T-helper 2 cell treated with Interferon-gamma antibody and Interleukin-4, amounts not matched to agents 5 μg/mL and 100 μg/mL, for 36 hours (primary cell): Measurements from ENCODE around the gene RPL7A.
"Not testable (repeated sequence)": the region's sequence is repeated elsewhere in the genome, so short reads cannot be mapped to it uniquely, and the experiment has no call there.

Experiments
- DNase-seq: peaks from one replicate; pipeline ENCODE4 v3.0.0; 2021; ENCODE audit warnings: low spot score
- H3K27ac Mint-ChIP-seq: one replicate; pipeline ENCODE4 v1.8.0; 2021; ENCODE audit warnings: mild to moderate bottlenecking, mixed read lengths
- H3K27me3 Mint-ChIP-seq: one replicate; pipeline ENCODE4 v1.8.0; 2021; ENCODE audit warnings: low read depth, mixed read lengths
- H3K36me3 Mint-ChIP-seq: one replicate; pipeline ENCODE4 v1.8.0; 2021; ENCODE audit warnings: low read depth, mixed read lengths
- H3K4me1 Mint-ChIP-seq: one replicate; pipeline ENCODE4 v1.8.0; 2021; ENCODE audit warnings: low read depth, mixed read lengths
- H3K4me3 Mint-ChIP-seq: one replicate; pipeline ENCODE4 v1.8.0; 2022; ENCODE audit warnings: mild to moderate bottlenecking, moderate library complexity, mixed read lengths
- H3K9me3 Mint-ChIP-seq: one replicate; pipeline ENCODE4 v1.8.0; 2021; ENCODE audit warnings: mixed read lengths

The RPL7A gene

DNA sequence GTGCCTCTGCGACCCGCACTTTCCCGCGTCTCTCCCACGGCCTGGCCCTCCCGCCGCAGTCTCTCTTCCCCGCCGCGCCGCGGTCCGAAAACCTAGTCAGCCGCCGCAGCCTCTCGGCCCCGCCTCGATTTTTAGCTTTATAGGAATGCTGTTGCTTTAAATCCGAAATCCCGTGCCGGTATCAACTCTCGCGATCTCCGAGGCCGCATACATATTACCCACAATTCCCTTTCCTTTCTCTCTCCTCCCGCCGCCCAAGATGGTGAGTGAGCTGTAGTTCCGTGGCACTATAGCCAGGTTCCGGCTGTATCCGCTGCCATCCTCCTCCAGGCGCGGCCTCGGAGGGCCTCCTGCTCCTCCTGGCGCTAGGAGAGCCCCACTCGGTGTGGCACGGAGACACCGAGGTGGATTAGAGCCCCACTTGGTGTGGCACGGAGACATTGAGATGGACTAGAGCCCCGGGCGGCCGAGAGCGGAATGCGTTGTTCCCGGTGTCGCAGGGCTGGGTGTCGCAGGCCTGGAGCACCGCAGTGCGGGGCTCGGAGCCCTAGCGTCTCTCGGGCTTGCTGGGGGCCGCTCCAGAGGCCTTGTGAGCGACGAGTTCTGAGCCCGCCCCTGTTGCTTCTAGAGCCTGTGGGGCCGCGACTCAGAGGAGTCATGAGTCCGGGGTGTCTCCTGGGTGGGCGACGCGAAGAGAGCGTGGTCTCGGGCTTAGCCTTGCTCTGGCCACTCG is at the start of gene RPL7A, which contains the start of gene MED22:
RPL7A (plus strand) TSS at position 234 of the 733 bp plus-strand sequence; CDS start at position 260, 26 bp downstream.
MED22 (minus strand) TSS at position 147 of the 733 bp plus-strand sequence. CDS start 1,469 bp downstream, outside the sequence.
- Mint-ChIP-seq H3K36me3 (peaks cover 56% of the 10 kb centered on the region), H3K4me1 (peaks cover 31% of the 10 kb centered on the region), H3K27ac (peak within 1 kb of the TSS; percentile 98), H3K4me3 (peak within 1 kb of the TSS; percentile 99), H3K27me3 (no peaks in the 10 kb centered on the region), H3K9me3 (no peaks in the 10 kb centered on the region)
- DNase-seq, result peak; percentile 92

DNA sequence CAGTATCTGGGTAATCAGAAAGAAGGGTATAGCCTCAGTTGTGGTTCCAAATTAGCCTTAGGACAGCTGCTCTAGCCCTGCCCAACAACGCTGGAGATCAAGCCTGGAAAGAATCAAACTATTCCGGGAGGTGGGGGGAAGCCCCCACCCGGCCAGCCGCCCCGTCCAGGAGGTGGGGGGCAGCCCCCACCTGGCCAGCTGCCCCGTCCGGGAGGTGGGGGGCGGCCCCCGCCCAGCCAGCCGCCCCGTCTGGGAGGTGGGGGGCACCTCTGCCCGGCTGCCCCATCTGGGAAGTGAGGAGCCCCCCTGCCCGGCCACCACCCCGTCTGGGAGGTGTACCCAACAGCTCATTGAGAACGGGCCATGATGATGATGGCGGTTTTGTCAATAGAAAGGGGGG is 48.0 kb upstream of the RPL7A start:
- H3K4me1 Mint-ChIP-seq, H3K36me3 Mint-ChIP-seq, H3K4me3 Mint-ChIP-seq, H3K27me3 Mint-ChIP-seq, DNase-seq, H3K9me3 Mint-ChIP-seq, H3K27ac Mint-ChIP-seq: not testable (repeated sequence)

DNA sequence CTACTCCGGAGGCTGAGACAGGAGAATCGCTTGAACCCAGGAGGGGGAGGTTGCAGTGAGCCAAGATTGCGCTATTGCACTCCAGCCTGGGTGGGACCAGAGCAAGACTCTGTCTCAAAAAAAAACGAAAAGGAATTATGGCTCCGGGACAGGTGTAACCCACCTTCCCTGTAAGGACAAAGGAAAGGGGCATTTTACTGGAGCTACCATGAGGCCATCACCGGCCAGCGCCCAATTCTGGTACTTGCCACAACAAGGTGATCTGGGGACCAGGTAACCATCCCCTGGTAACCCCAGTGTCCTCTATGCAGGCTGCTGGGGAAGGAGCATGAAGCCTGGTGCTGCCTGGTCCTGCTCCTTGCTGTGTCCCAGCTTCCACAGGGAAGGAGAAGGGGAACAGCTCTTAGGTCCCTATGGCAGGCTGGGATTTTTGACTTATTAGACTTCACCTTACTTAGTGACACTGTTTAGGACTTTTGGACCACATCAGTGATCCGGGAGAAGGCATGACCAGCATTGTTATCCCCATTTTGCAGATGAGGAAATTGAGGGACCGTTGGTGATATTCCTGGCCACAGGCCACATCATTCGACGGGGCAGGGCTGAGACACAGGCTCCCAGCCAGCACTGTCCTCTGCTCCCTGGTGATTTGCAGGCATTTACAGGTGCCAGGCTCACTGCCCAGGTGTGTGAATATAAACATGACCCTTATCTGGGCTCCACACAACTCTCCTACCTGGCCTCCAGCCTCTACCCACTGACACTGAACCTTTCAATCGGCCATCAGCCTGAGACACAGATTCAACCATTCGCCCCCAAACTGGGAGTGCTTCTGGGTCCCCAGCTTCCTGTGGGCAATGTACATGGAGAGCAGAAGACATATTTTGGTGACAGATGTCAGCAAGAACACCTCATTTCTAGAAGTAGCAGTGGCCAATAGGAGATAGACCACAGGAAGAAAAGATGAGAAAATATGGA is 46.5 kb upstream of the RPL7A start:
- no peaks in the 10 kb centered on the region for H3K4me1 Mint-ChIP-seq
- no peak for DNase-seq
- no peak overlapping the region for H3K4me3 Mint-ChIP-seq
- no peak overlapping the region for H3K27ac Mint-ChIP-seq
- H3K9me3 Mint-ChIP-seq, result no peaks in the 10 kb centered on the region
- peaks cover 5% of the 10 kb centered on the region for H3K27me3 Mint-ChIP-seq
- no peaks in the 10 kb centered on the region for H3K36me3 Mint-ChIP-seq

DNA sequence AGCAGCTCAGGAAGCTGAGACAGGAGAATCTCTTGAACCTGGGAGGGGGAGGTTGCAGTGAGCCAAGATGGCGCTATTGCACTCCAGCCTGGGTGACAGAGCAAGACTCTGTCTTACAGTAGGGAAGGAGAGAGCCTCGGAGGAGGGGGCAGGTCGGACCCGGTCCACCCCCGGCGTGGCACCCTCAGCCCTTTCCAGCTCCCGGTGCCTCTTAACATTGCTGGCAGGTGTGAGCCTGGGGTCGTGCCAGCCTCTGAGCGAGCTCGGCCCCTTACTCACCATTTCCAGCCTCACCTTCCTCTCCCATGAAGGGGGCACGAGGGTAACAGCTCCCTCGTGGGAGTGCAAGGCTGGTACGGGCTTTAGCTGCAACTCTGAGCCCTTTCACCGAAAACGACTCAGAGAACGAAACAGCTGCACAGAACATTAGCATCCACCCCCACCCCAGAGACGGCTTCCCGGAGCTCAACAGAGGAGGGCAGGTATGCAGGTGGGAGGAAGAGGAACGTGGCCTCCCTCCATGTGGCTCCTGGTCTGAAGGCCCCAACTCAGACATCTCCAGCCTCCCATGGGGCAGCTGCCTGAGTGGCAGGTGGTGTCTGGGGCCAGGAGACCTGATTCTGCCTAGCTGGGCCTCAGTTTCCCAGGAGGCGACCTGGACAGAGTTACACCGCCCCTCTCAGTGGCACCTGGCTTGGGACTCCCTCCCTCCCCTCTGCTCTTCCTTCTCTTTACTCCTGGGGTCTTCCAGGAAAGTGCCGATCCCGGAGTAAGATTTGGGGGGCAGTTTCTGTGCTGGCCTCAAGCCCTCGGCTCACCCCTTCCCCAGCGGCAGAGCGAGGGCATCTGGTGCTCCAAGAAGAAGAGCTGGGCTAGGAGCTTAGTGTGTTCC is 44.5 kb upstream of the RPL7A start:
- DNase-seq, result no peak
- Mint-ChIP-seq H3K4me1 (no peaks in the 10 kb centered on the region), H3K9me3 (no peaks in the 10 kb centered on the region), H3K36me3 (no peaks in the 10 kb centered on the region), H3K4me3 (no peak overlapping the region), H3K27ac (no peak overlapping the region), H3K27me3 (no peaks in the 10 kb centered on the region)

DNA sequence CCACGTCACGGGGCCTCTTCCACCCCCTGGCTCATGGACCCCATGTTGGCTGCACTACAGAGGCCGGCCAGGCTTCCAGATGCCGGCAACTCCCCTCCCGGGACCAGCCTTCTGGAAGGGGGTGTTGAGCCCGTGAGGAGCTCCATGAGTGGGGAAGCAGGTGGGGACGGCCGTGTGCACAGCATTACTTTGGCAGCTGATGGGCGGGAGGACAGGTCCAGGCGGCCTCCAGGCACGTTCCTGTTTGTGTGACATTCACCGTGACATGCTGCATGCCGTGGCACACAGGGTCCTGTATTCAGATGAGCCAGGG is 43.9 kb upstream of the RPL7A start:
- DNase-seq, result no peak
- no peaks in the 10 kb centered on the region for H3K27me3 Mint-ChIP-seq
- H3K27ac Mint-ChIP-seq, result no peak overlapping the region
- no peaks in the 10 kb centered on the region for H3K9me3 Mint-ChIP-seq
- H3K4me3 Mint-ChIP-seq, result no peak overlapping the region
- H3K36me3 Mint-ChIP-seq, result no peaks in the 10 kb centered on the region
- no peaks in the 10 kb centered on the region for H3K4me1 Mint-ChIP-seq

DNA sequence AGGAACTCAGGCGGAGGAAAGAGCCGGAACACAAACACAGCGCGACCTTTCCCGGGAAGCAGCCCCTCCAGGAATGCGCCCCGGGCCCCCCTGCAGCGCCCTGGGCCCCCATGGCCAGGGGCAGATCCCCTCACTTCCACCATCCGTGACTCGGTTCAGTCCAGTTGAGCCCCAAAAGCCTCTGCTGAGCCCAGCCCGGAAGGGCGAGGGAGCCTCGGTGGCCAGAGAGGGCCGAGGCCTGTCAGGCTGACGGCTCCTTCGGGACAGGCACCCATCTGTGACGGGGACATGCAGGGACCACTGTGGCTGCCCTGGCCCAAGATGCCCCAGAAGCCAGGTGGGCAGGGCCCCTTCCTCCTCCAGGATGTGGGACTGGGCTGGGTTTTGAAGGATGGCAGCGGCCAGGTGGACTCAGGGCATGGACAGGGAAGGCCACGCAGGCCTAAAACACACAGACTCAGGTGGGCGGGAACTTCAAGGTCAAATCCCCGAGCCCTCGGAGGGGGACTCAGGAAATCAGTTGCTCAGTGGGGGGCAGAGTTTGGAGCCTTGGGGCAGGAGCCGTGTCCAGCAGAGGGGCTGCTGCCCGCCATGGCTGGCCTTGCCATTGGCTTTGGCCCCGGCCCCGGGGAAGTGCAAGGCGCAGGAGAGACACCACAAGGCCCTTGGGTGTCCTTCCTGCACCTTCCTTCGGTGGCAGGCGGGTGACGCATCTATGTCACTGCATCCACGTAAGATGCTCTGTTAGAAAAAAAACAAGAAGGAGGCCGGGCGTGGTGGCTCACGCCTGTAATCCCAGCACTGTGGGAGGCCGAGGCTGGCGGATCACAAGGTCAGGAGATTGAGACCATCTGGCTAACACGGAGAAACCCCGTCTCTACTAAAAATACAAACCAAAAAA is 43.3 kb upstream of the RPL7A start:
- Mint-ChIP-seq H3K9me3 (no peaks in the 10 kb centered on the region), H3K36me3 (no peaks in the 10 kb centered on the region), H3K4me1 (no peaks in the 10 kb centered on the region), H3K27ac (no peak overlapping the region), H3K4me3 (no peak overlapping the region), H3K27me3 (no peaks in the 10 kb centered on the region)
- no peak for DNase-seq

DNA sequence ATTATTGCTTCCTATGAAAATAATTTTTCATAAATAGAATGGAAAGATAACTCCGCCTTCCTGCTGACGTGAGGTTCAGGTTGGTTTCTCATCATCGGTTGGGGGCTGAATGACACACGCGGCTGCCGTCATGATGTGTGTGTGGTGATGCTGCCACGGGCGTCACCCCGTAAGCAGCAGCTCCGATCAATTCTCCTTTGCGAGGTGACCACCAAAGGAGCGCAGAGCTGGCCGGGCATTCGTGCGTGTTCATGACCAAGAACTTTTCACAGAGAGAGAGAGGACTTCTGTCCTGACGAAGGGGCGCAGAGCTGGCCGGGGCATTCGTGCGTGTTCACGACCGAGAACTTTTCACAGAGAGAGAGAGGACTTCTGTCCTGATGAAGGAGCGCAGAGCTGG is 42.3 kb upstream of the RPL7A start:
- Mint-ChIP-seq H3K27ac (no peak overlapping the region), H3K9me3 (no peaks in the 10 kb centered on the region), H3K27me3 (no peaks in the 10 kb centered on the region), H3K36me3 (no peaks in the 10 kb centered on the region), H3K4me3 (no peak overlapping the region), H3K4me1 (no peaks in the 10 kb centered on the region)
- no peak for DNase-seq

DNA sequence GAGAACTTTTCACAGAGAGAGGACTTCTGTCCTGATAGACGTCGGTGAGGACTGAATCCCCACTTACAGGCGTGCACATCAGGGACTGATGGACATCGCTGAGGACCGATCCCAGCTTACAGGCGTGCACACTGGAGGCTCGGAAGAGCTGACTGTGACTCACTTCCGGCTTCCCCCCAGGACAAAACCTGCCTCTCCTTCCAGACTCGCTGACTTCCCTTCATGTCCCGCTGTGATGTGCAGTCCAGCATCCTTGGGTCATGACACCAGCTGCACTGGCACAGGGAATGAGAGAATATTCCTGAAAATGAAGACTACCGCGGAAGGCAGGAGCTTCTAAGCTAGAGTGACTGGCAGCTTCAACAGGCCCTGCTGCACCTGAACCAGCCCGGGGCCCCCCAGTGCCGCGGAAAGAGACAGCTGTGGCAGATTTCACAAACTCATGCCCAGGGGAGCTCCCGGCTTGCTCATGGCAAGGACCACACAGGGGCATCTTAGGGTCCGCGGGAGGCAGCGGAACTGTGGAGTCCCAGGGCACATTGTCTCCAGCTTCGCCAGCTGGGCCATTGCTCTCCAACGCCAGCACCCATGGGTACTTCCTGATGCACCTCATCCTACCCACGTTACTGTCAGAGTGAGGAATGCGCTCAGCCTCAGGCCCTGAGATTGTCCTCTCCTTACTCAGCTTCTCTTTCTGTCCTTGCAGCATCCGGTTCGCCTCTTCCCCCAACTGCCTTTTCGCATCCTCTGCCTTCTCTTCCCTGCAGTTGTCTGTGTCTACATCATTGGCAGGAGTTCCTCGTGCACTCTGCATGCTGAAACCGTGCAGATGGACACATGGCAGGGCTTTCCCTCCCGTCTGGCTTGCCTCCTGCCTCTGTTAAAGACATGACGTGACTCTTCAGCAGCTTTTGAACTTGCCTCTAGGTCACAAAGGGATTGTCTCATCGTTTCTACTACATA is 41.5 kb upstream of the RPL7A start:
- H3K9me3 Mint-ChIP-seq, result no peaks in the 10 kb centered on the region

DNA sequence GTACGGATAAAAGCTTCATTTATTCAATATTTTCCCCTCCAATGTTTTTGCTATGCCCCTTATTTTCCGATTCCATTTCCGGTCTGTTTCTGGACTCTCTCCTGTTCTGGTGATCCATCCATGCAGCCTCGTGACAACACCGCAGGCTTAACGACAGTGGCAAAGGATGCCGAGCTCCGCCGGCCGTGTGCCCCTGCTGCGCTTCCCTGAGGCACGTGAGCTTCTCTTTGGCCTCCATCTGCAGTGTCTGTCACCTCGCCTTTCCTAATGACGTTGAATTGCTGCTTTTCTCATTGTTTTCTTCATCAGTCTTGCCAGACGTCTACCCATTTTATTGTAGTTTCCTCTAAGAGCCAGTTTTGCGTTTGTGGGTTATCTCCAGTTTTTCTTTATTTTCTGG is 40.7 kb upstream of the RPL7A start:
- H3K4me3 Mint-ChIP-seq, result no peak overlapping the region
- no peaks in the 10 kb centered on the region for H3K4me1 Mint-ChIP-seq
- H3K9me3 Mint-ChIP-seq, result no peaks in the 10 kb centered on the region
- DNase-seq, result no peak
- H3K36me3 Mint-ChIP-seq, result no peaks in the 10 kb centered on the region
- no peak overlapping the region for H3K27ac Mint-ChIP-seq
- no peaks in the 10 kb centered on the region for H3K27me3 Mint-ChIP-seq

More for the DNA sequence above, 41.5 kb upstream of the RPL7A start:
- no peak for DNase-seq
- no peaks in the 10 kb centered on the region for H3K4me1 Mint-ChIP-seq
- no peak overlapping the region for H3K27ac Mint-ChIP-seq
- H3K27me3 Mint-ChIP-seq, result no peaks in the 10 kb centered on the region
- no peaks in the 10 kb centered on the region for H3K36me3 Mint-ChIP-seq
- no peak overlapping the region for H3K4me3 Mint-ChIP-seq

DNA sequence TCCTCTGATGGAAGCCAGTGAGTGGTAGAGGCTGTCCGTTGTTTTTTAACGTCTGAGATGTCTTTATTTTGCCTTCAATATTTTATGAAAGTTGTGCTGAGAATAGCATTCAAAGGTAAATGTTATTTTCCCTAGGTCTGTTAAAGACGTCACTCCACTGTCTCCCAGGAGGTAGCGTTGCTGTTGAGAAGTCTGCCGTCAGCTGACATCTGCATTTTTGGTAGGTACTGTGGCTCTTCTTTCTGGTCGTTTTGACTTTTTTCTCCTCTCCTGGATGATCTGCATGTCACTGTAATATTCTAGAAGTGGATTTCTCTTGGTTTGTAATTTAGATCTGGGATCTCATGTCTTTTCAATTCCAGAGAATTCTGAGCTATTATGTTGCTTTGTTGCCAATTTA is 38.4 kb upstream of the RPL7A start:
- DNase-seq, result no peak
- no peak overlapping the region for H3K4me3 Mint-ChIP-seq
- H3K36me3 Mint-ChIP-seq, result no peaks in the 10 kb centered on the region
- H3K4me1 Mint-ChIP-seq, result no peaks in the 10 kb centered on the region
- no peaks in the 10 kb centered on the region for H3K27me3 Mint-ChIP-seq
- no peaks in the 10 kb centered on the region for H3K9me3 Mint-ChIP-seq
- H3K27ac Mint-ChIP-seq, result no peak overlapping the region

DNA sequence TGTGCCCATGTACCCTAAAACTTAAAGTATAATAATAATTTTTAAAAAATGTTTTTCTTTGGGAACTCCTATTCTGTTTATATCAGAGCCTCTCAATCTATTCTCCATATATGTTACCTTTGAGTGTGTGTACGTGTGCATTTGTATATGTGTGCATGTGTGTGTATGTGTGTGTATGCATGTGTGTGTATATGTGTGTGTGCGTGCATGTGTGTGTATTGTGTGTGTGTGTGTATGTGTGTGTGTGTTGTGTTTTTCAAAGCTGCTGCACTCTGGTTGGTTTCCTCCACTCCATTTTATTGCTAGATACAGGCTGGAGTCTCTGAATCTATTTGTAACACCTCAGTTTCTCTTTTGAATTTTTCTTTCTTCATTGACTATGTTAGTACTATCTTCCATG is 32.0 kb upstream of the RPL7A start:
- Mint-ChIP-seq H3K4me1 (no peaks in the 10 kb centered on the region), H3K27ac (no peak overlapping the region), H3K36me3 (no peaks in the 10 kb centered on the region), H3K27me3 (no peaks in the 10 kb centered on the region), H3K9me3 (no peaks in the 10 kb centered on the region), H3K4me3 (no peak overlapping the region)
- no peak for DNase-seq

DNA sequence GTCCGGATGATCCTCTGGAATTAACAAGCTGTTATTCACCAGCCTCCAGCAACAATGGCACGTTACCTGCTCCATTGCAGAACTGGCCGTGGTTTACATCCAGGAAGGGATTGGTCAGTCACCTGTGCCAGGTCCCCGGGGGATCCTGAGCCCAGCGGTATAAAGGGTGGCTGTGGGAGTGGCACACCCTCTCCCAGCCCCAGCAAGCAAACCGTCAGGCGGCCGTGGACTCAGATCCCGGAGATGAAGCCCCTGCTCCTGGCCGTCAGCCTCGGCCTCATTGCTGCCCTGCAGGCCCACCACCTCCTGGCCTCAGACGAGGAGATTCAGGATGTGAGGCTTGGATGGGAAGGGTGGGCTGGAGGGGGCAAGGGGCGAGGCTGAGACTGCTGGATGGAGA is 30.5 kb upstream of the RPL7A start:
- not testable (repeated sequence) for DNase-seq, H3K9me3 Mint-ChIP-seq, H3K27me3 Mint-ChIP-seq, H3K4me1 Mint-ChIP-seq, H3K36me3 Mint-ChIP-seq, H3K27ac Mint-ChIP-seq, H3K4me3 Mint-ChIP-seq
